CD4-positive, alpha-beta T cell treated with Interleukin-15 for 4 hours (primary cell): ENCODE data around the gene TCAP.
"Not testable (repeated sequence)": the region's sequence is repeated elsewhere in the genome, so short reads cannot be mapped to it uniquely, and the experiment has no call there.

Experiments used
- DNase-seq: peaks from one replicate; pipeline ENCODE4 v3.0.0-alpha.2; 2020; ENCODE audit warnings: low spot score

TCAP gene

DNA sequence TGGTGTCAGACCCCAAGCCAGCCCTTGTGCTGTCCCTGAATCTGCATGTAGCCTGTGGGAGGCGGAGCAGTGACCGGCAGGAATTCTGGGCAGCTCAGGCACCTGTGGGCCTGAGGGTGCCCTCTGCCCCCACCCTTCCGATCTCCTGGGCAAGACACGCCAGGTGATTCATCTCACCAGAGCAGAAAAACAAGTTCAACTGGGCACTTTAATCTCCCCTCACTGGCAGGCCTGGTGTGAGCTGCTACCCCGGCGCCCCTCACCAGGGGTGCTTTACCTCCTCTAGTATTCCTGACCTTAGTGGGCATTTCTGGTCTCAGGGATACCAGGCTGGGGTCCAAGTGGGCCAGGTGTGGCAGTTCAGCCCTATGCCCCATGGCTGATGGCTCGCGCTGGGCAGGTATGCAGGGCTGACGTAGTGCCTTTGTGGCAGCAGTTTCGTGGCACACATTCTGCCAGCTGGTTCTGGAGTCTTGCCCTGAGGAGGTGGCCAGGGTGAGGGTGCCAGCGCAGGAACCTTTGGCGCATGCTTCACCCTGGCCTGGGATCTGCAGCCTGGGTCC is 40.7 kb downstream of the TCAP start:
- no peak for DNase-seq

DNA sequence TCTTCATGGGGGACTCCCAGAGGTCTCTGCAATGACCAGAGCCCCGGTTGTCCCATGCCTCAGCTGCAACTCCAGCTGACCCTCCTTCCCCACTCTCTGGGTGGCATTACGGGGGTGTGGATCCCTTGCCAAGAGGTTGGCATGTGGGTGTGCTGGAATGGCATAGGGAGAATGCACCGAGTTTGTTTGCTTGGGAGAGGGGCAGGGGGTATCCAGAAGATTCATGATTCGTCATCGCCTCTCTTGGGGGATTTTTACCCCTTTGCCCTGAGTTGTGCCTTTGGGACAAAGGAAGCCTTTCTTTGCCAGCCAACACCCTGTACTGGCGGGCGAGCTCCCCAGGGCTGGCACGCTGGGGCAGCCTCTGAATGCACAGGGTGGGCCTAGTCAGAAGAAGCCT is 41.2 kb downstream of the TCAP start:
- DNase-seq = no peak

DNA sequence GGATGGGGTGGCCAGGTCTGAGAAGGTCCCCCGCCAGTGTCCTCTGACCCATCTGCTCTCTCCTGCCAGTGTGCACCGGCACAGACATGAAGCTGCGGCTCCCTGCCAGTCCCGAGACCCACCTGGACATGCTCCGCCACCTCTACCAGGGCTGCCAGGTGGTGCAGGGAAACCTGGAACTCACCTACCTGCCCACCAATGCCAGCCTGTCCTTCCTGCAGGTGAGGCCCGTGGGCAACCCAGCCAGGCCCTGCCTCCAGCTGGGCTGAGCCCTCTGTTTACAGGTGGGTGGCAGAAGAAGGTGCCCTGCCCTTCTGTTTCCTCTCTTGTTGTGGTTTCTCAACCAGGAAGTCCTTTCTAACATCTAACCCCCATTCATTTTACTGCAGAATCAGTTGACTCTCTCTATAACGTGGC is 41.8 kb downstream of the TCAP start:
- peak; percentile 13 for DNase-seq

DNA sequence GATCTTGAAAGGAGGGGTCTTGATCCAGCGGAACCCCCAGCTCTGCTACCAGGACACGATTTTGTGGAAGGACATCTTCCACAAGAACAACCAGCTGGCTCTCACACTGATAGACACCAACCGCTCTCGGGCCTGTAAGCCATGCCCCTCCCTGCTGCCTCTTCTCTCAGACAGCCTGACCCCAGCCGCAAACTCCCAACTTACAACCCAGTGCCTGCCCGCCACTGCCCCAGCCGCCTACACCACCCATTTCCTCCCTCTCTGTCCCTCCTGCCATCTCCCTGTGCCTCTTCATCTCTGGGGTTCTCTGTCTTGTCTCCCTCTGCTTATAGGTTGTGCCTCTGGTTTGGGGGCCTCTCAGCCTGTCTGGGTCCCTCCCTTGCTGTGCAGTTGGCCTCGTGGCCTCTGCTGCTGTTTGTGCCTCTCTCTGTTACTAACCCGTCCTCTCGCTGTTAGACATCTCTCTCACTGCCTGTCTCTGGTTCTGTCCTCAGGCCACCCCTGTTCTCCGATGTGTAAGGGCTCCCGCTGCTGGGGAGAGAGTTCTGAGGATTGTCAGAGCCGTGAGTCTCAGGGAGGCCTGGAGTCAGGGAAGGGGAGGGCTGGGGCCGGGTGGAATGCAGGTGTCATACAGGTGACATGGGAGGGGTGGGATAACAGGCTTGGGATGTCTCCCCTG is 44.3 kb downstream of the TCAP start:
- no peak for DNase-seq

DNA sequence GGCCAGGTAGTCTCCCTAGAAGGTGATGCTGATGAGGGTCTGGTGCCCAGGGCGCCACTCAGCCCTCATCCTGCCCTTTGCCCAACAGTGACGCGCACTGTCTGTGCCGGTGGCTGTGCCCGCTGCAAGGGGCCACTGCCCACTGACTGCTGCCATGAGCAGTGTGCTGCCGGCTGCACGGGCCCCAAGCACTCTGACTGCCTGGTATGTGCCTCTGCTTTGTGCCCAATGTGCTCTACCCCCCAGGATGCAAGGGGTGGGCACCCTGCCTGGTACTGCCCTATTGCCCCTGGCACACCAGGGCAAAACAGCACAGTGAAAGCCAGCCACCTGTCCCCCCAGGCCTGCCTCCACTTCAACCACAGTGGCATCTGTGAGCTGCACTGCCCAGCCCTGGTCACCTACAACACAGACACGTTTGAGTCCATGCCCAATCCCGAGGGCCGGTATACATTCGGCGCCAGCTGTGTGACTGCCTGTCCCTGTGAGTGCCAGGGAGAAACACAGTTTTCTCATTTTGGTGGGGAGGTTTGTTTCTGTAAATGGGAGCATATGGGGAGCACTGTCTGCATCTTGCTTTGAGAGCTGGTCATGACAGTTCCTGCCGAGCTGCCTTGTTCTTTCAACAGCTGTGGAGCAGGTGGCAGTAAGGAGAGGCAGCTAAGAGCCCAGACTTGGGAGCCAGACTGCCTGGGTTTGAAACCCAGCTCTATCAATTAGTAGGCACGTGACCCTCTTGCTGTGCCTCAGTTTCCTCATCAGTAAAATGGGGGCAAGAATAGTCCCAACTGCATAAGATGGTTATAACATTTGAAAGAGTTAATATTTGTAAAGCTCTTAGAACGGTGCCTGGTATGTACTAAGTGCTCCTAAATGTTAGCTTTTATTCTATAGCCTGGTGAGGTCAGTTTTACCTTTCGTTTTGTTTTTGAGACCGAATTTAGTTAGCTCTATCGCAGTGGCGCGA is 45.1 kb downstream of the TCAP start:
- DNase-seq = no peak

DNA sequence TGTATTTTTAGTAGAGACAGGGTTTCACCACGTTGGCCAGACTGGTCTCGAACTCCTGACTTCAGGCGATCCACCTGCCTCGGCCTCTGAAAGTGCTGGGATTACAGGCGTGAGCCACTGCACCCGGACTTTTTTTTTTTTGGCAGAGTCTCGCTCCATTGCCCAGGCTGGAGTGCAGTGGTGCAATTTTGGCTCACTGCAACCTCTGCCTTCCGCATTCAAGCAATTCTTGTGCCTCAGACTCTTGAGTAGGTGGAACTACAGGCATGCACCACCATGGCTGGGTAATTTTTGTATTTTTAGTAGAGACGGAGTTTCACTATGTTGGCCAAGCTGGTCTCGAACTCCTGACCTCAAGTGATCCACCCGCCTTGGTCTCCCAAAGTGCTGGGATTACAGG is 45.9 kb downstream of the TCAP start:
- not testable (repeated sequence) for DNase-seq

DNA sequence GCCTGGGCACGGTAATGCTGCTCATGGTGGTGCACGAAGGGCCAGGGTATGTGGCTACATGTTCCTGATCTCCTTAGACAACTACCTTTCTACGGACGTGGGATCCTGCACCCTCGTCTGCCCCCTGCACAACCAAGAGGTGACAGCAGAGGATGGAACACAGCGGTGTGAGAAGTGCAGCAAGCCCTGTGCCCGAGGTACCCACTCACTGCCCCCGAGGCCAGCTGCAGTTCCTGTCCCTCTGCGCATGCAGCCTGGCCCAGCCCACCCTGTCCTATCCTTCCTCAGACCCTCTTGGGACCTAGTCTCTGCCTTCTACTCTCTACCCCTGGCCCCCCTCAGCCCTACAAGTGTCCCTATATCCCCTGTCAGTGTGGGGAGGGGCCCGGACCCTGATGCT is 46.7 kb downstream of the TCAP start:
- no peak for DNase-seq

DNA sequence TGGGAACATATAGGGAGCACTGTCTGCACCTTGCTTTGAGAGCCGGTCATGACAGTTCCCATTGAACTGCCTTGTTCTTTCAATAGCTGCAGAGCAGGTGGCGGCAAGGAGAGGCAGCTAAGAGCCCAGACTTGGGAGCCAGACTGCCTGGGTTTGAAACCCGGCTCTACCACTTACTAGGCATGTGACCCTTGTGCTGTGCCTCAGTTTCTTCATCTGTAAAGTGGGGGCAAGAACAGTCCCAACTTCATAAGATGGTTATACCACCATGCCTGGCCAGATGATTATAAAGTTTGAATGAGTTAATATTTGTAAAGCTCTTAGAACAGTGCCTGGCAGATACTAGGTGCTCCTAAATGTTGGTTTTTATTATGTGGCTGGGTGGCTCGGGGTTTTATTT is 49.1 kb downstream of the TCAP start:
- DNase-seq = no peak

DNA sequence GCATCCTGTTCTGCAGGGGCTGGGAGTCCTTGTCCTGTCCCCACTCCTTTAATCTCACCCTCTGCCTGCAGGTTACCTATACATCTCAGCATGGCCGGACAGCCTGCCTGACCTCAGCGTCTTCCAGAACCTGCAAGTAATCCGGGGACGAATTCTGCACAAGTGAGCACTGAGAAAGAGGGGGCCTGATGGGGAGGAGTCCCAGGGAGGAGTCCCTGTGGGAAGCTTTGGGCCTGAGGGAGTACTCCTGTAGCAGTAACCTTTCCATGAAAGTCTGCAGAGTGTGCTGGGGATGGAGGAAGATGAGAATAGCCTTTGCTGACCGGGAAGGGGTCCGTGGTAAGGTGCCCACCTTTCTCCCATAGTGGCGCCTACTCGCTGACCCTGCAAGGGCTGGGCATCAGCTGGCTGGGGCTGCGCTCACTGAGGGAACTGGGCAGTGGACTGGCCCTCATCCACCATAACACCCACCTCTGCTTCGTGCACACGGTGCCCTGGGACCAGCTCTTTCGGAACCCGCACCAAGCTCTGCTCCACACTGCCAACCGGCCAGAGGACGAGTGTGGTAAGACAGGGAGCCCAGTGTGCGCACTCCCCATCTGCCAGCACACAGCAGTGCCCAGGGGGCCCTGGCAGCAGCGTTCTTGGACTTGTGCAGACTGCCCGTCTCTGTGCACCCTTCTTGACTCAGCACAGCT is 50.4 kb downstream of the TCAP start:
- no peak for DNase-seq
